Ramos (cell line): Measurements from ENCODE around the gene SCN8A.

Source experiments
- in situ Hi-C: fragments of 300-500 bp; cut with MboI; formaldehyde crosslinking; loops from one replicate; pipeline ENCODE4 v1.14.3; 2022; ENCODE audit warnings: low sequenced_read_pairs; ENCODE audit not compliant: unreplicated experiment

SCN8A gene

GRCh38 chr12:51663390-51663789 lies 72.4 kb downstream of the SCN8A start:
- in situ Hi-C loops = no loop called here

DNA sequence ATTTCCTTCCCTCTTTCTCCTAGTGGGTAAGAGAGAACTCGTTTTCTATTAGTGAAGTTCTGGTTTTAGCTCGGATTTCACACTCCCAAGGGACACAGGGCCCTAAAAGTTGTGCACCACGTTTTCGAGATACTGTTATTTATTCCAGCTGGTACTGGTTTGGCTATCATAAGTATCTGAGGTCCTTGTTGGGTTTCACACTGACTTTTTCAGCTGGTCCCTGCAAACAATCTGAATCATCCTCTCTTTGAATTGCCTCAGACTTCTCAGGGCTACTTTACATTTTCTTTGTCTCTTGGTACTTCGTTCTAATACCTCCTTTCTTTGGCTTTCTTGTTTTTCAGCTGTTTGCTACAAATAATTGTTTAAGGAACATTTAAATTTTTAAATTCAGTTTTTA lies 75.7 kb downstream of the SCN8A start:
- in situ Hi-C loops = no loop called here

GRCh38 chr12:51667269-51667668 lies 76.2 kb downstream of the SCN8A start:
- in situ Hi-C loops = no loop called here

DNA sequence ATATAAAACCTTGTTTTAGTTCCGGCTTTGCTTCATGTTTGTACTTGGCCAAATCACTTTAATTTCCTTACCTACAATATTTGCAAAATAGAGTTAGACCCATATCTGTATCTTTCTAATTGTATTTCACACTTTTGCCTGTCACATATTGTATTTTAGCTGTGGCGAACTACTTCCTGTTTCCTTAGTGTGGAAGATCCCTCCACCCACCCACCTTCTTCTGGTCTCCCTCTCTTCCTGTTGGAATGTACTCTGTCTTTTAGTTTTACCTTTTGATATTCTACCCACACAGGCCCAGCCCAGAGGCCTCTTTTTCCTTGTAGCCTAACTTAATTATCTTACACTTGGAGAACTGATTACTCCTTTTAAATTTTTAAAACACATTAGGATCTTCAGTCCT lies 78.2 kb downstream of the SCN8A start:
- in situ Hi-C loops = no loop called here

GRCh38 chr12:51669996-51670395 lies 79.0 kb downstream of the SCN8A start:
- in situ Hi-C loops = no loop called here

- in situ Hi-C loops = no loop called here
These were observed 81.3 kb downstream of the SCN8A start for GRCh38 chr12:51672334-51672733.

DNA sequence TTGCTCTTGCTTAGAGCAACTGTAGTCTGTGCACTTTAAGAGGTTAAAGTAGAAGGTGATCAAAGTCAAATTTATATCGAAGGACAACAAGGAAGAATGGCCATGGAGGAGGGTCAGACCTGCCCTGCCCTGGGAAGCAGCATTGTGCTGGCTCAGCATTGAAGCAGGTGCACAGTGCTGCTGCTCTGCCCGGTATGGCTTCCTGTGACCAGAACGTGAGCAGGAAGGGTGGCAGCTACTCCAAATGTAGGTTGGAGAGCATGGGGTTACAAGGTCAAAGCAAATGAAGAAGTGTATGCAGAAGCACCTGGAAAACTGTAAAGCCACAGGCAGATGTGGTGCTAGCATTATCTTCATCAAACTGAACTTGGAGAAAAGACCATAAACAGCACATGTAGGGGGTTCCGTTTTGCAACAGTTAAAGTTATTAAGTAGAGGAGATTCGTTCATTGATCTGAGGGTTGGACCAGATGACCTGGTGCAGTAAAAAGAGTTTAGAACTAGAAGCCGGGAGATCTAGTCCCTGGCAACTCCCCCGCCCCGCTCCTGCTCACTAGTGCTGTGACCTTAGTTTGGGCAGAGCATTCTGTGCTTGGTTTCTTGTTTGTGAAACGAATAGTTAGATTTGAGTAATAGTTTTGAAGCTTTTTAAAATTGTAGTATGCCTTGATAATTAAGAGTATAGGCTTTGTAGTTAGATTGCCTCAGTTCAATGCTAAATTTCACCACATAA lies 84.2 kb downstream of the SCN8A start:
- in situ Hi-C loops = no loop called here

DNA sequence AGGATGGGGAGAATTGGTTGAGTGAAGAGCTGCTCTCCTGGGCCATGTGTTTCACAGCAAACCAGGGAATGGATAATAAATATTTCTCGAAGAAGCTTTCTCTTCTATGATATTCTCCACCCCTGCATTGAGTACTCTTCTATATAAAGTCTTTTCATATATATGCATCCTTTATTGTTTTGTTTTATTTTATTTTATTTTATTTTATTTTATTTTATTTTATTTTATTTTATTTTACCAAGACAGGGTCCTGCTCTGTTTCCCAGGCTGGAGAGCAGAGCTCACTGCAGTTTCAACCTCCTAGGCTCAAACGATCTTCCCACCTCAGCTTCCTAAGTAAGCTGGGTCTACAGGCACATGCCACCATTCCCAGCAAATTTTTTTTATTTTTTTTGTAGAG lies 85.8 kb downstream of the SCN8A start:
- in situ Hi-C loops = no loop called here

GRCh38 chr12:51677284-51677968 lies 86.4 kb downstream of the SCN8A start:
- in situ Hi-C loops = no loop called here

DNA sequence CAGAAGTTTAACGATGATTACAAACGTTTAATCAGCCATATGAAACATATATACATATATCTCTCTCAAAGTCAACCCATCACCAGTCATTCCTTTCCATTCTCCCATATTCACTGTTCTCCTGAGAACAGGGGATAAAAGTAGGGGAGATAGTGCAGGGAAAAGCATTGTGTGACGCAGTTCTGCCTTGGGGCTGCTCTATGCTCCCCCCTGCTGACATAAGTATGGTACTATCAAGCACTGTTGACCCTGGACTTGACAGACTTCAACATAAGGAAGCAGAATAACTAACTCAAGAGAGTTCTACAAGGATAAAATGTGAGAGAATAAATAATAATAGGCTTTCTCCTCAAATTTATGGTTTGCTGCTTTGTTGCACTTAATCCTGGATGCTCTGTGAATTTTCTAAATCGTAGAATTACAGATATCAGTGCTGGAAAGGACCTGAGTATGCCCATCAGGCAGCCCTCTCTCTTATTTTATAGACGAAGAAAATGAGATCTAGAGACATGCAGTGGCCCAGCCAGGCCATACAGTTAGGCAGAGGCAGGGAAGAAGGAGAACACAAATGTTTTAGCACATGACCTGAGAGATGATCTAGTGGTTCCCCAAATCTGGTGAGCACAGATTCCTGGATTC lies 87.2 kb downstream of the SCN8A start:
- in situ Hi-C loops = no loop called here

DNA sequence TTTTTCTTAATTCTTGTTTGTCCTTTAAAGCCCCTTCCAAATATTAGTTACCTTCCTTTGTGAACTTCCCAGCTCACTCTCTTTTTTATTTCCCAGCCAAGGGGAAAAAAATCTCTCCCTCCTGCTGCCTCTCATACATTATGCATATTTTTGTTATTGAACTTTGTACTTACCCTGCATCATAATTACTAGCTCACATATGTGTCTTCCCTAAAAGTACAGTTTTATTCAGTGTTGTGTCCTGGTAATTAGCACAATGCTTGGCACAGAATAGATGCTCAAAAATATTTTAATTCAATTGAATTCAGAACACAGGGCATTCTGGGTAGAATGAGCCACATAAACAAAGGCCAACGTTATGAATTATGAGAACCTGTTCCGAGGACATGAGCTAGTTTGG lies 91.9 kb downstream of the SCN8A start:
- in situ Hi-C loops = no loop called here

GRCh38 chr12:51683763-51684357 lies 92.8 kb downstream of the SCN8A start:
- in situ Hi-C loops = no loop called here

DNA sequence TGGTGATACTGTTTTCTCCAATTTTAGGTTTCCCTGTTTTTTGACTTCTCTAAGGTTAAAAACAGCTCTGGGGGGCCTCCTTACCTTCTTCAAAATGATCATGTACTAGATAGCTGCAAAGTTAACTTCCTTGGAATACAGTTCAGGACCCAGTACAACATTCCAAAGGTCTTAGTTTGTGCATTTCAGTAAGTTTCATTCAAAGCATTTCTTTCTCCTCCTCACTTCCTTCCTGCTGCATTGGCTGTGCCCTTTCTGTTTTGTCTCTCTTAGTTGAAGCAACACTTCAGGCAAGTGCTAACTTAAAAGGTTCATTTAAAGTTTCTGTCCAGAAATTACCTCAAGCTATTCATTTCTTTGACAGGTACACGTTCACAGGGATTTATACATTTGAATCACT lies 95.7 kb downstream of the SCN8A start:
- in situ Hi-C loops = no loop called here

DNA sequence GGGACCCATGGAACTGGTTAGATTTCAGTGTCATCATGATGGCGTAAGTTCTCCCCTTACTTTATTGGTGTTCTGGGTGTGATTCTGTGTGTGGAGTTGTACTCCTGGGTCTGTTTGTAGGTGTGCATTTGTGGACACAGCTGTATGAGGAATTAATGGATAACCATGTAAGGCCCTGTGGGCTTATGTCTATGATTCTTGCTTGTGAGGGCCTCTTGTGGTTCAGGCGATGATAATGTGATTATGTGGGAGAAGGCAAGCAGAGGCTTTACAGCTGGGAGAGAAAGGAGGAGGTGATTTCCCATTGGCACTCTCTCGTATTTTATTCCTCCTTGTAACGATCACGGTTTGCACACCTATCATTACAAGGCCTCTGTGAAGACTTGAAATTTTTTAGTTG lies 96.1 kb downstream of the SCN8A start:
- in situ Hi-C loops = no loop called here

GRCh38 chr12:51687614-51688013 lies 96.6 kb downstream of the SCN8A start:
- in situ Hi-C loops = no loop called here

DNA sequence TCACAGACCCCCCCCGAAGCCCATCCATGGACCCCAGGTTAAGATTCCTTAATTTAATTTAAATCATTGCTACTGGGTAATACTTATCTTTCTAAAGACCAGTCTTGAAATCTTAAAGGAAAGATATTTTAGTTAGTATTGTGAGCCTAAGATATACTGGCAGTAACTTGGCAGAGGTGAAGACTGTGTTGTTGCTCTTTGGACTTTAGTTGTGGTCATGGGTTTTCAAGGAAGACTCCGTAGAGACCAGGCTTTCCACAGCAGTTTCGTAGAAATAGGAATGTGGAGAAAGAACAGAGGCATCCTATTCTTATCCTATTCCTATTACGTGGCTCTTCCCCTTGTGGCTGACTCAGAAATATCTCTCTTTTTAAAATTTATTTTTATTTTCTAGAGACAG lies 99.0 kb downstream of the SCN8A start:
- in situ Hi-C loops = no loop called here

- in situ Hi-C loops = no loop called here
These were observed 101.0 kb downstream of the SCN8A start for GRCh38 chr12:51692016-51692415.

DNA sequence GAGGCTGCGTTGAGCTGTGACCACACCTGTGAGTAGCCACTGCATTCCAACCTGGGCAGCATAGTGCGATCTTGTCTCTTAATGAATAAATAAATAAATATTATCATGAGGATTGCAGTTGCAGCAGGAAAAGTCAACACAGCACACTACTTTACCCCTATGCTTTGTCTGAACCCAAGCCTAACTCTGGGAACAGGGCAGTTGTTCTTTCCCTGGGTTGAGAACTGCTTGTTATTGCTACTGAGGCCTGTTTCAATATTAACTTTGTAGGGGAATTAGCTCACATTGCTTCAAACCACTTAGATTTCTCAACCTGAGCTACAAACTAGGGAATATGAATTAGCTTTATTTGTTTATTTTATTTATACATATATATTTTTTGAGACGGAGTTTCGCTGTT lies 102.5 kb downstream of the SCN8A start:
- in situ Hi-C loops = no loop called here

GRCh38 chr12:51694146-51694545 lies 103.1 kb downstream of the SCN8A start:
- in situ Hi-C loops = no loop called here

GRCh38 chr12:51695241-51696010 lies 104.4 kb downstream of the SCN8A start:
- in situ Hi-C loops = no loop called here
